Measurements from ENCODE around the gene ZBTB8OS. TPM values are rescaled to one million over a fixed set of nuclear protein-coding genes. Genes with fewer than 3 reads are reported as not detected.

Gene ZBTB8OS
- total RNA-seq, 2 donors from 2014 or later, result 23.9 to 34.4 TPM

- no peak overlapping the region for H3K4me3 ChIP-seq
- no peaks in the 10 kb centered on the region for H3K27me3 ChIP-seq
- H3K27ac ChIP-seq, result no peak overlapping the region
- no peaks in the 10 kb centered on the region for H3K4me1 ChIP-seq
- no peaks in the 10 kb centered on the region for H3K9me3 ChIP-seq
- TF ChIP-seq, protein P1, sequence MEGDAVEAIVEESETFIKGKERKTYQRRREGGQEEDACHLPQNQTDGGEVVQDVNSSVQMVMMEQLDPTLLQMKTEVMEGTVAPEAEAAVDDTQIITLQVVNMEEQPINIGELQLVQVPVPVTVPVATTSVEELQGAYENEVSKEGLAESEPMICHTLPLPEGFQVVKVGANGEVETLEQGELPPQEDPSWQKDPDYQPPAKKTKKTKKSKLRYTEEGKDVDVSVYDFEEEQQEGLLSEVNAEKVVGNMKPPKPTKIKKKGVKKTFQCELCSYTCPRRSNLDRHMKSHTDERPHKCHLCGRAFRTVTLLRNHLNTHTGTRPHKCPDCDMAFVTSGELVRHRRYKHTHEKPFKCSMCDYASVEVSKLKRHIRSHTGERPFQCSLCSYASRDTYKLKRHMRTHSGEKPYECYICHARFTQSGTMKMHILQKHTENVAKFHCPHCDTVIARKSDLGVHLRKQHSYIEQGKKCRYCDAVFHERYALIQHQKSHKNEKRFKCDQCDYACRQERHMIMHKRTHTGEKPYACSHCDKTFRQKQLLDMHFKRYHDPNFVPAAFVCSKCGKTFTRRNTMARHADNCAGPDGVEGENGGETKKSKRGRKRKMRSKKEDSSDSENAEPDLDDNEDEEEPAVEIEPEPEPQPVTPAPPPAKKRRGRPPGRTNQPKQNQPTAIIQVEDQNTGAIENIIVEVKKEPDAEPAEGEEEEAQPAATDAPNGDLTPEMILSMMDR (IDR thresholded peaks at IDR 0.05), result no peak
- DNase-seq (ENCODE audit: low spot score), result no peak
- H3K36me3 ChIP-seq, result peaks cover 22% of the 10 kb centered on the region
Observed at GRCh38 chr1:32626176-32626575, 24.2 kb downstream of the ZBTB8OS start.

DNA sequence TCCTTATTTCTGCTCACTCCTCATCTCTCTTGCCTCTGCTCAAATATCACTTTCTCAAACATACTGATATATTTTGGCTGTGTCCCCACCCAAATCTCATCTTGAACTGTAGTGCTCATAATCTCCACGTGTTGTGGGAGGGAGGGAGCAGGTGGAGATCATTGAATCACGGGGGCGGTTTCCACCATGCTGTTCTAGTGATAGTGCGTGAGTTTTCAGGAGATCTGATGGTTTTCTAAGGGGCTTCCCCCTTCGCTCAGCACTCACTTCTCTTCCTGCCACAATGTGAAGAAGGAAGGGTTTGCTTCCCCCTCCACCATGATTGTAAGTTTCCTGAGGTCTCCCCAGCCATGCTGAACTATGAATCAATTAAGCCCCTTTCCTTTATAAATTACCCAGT, 26.6 kb downstream of the ZBTB8OS start:
- TF ChIP-seq, protein P1 (IDR thresholded peaks at IDR 0.05), result no peak

DNA sequence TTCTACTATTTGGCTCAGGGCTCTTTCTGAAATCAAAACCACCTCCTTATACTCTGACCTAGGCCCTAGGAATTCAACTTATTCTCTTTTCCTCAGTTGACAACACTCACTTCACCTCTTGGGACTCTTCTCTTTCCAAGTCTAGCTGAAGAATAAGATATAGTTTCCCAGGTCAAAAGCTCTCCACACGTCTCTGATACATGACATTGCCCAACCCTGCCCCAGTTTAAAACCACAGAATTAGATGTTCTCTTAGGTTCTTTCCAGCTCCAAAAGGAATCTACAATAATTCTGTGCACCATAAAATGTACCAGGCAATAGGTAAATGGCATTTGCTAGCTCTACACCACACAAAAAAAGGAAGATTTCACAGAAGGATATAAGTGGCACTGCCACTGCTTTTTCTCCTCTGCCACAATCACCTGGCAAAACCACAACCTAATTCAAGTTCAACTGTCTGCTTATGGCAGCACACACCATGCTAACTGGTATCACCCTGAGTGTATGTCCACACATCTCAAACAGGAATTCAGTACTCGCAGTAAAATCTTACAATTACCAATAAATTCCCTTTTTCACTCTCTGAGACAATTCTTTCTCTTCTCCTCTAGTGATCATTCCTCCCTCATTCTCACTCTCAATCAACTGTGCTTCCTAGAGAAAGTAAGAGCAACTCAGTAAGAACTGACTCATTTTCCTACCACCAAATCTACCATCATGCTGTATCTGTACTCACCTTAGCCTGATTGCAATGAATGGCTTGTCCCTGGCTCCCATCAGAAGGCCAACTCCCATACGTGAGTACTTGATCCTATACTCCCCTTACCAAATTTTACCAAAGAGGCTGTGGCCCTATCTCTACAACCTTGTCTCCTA, 27.3 kb downstream of the ZBTB8OS start:
- no peaks in the 10 kb centered on the region for H3K4me1 ChIP-seq
- H3K27ac ChIP-seq, result no peak overlapping the region
- H3K27me3 ChIP-seq, result no peaks in the 10 kb centered on the region
- TF ChIP-seq, protein P1 (IDR thresholded peaks at IDR 0.05), result no peak
- H3K4me3 ChIP-seq, result no peak overlapping the region
- peaks cover 7% of the 10 kb centered on the region for H3K36me3 ChIP-seq
- DNase-seq (ENCODE audit: low spot score), result no peak
- H3K9me3 ChIP-seq, result no peaks in the 10 kb centered on the region

More for the DNA sequence above, 26.6 kb downstream of the ZBTB8OS start:
- no peak for DNase-seq (ENCODE audit: low spot score)
- Histone ChIP-seq H3K9me3 (no peaks in the 10 kb centered on the region), H3K36me3 (peaks cover 14% of the 10 kb centered on the region), H3K27ac (no peak overlapping the region), H3K27me3 (no peaks in the 10 kb centered on the region), H3K4me1 (no peaks in the 10 kb centered on the region), H3K4me3 (no peak overlapping the region)

DNA sequence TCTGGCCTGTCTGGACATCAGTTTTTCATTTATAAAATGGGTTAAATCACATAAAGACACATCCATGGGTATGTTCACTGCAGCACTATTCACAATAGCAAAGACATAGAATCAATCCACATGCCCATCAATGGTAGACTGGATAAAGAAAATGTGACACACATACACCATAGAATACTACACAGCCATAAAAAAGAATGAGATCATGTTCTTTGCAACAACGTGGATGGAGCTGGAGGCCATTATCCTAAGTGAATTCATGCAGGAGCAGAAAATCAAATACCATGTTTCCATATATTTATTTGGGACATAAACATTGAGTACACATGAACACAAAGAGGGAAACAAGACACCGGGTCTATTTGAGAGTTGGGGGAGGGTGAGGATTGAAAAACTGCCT, 28.1 kb downstream of the ZBTB8OS start:
- Histone ChIP-seq H3K4me3 (no peak overlapping the region), H3K27ac (no peak overlapping the region), H3K27me3 (no peaks in the 10 kb centered on the region), H3K4me1 (no peaks in the 10 kb centered on the region), H3K9me3 (no peaks in the 10 kb centered on the region), H3K36me3 (no peaks in the 10 kb centered on the region)
- DNase-seq (ENCODE audit: low spot score), result no peak
- TF ChIP-seq, protein P1 (IDR thresholded peaks at IDR 0.05), result no peak

DNA sequence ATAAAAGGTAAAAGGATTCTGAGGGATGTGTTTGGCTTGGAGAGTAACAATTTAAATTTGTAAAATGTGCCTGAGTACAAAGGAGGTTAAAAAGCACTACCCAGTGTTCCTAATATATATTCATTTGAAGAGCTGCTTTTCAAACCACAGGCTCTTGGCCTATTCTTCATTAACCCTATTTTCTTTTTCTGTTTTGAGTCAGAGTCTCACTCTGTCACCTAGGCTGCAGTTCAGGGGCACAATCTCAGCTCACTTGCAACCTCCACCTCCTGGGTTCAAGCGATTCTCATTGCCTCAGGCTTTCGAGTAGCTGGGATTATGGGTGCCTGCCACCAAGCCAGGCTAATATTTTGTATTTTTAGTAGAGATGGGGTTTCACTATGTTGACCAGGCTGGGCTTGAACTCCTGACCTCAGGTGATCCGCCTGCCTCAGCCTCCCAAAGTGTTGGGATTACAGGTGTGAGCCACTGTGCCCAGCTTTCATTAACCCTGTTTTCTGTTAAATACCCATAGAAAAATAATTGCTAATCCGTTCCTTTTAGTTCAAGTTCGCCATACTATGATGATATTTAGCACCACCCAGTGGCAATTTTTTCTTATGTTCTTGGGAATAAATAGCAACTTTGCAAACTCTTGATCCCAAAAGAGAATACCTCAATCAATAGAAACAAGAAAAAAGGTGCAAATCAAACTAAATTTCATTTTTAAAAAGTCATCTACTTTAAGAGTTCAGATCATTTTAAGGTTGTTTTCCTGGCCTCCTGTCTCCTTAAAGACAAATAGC, 30.5 kb downstream of the ZBTB8OS start:
- TF ChIP-seq, protein P1 (IDR thresholded peaks at IDR 0.05), result peak in 1 of 2 donors; percentile 38

More for the DNA sequence above, 30.5 kb downstream of the ZBTB8OS start:
- H3K9me3 ChIP-seq, result no peaks in the 10 kb centered on the region
- H3K27ac ChIP-seq, result no peak overlapping the region
- no peaks in the 10 kb centered on the region for H3K27me3 ChIP-seq
- H3K4me1 ChIP-seq, result no peaks in the 10 kb centered on the region
- no peak for DNase-seq (ENCODE audit: low spot score)
- H3K4me3 ChIP-seq, result no peak overlapping the region
- no peaks in the 10 kb centered on the region for H3K36me3 ChIP-seq
